ENCODE measurements around the gene ASTN2. TPM values are rescaled to one million over a fixed set of nuclear protein-coding genes. Genes with fewer than 3 reads are reported as not detected.

The ASTN2 gene
- total RNA-seq, 4 donors from 2014 or later: 4.0 to 7.0 (median 4.9) TPM

GRCh38 chr9:116703634-116704033 is 711.2 kb downstream of the ASTN2 start:
- ATAC-seq: no peak
- Histone ChIP-seq H3K9me3 (no peaks in the 10 kb centered on the region), H3K4me1 (peaks cover 0 to 29% (median 0%) of the 10 kb centered on the region in 3 donors), H3K36me3 (peaks cover 0 to 18% of the 10 kb centered on the region in 2 donors), H3K27ac (no peak overlapping the region), H3K4me3 (no peak overlapping the region), H3K27me3 (no peaks in the 10 kb centered on the region)
- WGBS, 2 donors (ENCODE audit: low coverage in 1 of 2): 100% methylated on average over 1 of the region's 3 CpGs
- TF ChIP-seq, protein P1, sequence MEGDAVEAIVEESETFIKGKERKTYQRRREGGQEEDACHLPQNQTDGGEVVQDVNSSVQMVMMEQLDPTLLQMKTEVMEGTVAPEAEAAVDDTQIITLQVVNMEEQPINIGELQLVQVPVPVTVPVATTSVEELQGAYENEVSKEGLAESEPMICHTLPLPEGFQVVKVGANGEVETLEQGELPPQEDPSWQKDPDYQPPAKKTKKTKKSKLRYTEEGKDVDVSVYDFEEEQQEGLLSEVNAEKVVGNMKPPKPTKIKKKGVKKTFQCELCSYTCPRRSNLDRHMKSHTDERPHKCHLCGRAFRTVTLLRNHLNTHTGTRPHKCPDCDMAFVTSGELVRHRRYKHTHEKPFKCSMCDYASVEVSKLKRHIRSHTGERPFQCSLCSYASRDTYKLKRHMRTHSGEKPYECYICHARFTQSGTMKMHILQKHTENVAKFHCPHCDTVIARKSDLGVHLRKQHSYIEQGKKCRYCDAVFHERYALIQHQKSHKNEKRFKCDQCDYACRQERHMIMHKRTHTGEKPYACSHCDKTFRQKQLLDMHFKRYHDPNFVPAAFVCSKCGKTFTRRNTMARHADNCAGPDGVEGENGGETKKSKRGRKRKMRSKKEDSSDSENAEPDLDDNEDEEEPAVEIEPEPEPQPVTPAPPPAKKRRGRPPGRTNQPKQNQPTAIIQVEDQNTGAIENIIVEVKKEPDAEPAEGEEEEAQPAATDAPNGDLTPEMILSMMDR (IDR thresholded peaks at IDR 0.05): no peak
- TF ChIP-seq POLR2A (IDR thresholded peaks at IDR 0.05) (no peak), POLR2AphosphoS5 (IDR thresholded peaks at IDR 0.05) (no peak), EP300 (IDR thresholded peaks at IDR 0.05) (no peak)

DNA sequence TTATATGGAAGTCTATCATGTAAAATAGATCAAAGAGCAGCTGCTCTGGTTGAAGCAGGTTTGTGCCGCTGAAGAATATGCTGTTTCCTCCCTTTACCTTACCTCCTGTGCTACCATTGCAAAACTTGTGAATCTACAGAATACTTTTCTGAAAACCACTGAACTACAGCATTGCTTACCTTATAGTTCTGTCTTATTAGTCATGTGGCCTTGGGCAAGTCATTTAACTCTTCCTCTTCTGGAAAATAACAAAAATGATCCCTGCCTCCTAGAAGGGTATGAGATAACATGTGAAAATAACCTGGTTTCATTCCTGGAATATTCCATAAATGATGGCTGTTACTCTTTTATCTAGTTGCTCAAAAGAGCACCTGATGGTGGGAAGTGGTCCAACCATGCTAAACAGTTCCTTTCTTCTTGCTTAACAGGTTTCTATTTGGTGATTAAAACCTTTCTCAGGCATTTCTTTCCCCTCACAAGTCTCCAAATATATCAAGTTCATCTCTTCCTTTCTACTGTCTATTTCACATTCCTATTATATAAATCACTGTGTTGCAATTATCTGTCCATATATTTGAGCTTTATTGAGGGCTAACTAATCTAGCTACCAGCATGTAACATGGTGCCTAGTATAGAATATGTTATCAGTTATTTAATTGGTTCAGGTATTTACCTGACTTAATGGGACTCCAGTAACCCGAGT is 712.8 kb downstream of the ASTN2 start:
- Histone ChIP-seq H3K9me3 (no peaks in the 10 kb centered on the region), H3K27ac (no peak overlapping the region), H3K4me1 (peaks cover 0 to 35% (median 0%) of the 10 kb centered on the region in 3 donors), H3K4me3 (no peak overlapping the region), H3K27me3 (no peaks in the 10 kb centered on the region), H3K36me3 (peaks cover 0 to 30% of the 10 kb centered on the region in 2 donors)
- TF ChIP-seq, protein P1 (IDR thresholded peaks at IDR 0.05): no peak
- TF ChIP-seq EP300 (IDR thresholded peaks at IDR 0.05) (no peak), POLR2AphosphoS5 (IDR thresholded peaks at IDR 0.05) (no peak), POLR2A (IDR thresholded peaks at IDR 0.05) (no peak)
- no peak for ATAC-seq
- 76 to 94% methylated on average over 2 of the region's 2 CpGs for WGBS, 2 donors (ENCODE audit: low coverage in 1 of 2)

DNA sequence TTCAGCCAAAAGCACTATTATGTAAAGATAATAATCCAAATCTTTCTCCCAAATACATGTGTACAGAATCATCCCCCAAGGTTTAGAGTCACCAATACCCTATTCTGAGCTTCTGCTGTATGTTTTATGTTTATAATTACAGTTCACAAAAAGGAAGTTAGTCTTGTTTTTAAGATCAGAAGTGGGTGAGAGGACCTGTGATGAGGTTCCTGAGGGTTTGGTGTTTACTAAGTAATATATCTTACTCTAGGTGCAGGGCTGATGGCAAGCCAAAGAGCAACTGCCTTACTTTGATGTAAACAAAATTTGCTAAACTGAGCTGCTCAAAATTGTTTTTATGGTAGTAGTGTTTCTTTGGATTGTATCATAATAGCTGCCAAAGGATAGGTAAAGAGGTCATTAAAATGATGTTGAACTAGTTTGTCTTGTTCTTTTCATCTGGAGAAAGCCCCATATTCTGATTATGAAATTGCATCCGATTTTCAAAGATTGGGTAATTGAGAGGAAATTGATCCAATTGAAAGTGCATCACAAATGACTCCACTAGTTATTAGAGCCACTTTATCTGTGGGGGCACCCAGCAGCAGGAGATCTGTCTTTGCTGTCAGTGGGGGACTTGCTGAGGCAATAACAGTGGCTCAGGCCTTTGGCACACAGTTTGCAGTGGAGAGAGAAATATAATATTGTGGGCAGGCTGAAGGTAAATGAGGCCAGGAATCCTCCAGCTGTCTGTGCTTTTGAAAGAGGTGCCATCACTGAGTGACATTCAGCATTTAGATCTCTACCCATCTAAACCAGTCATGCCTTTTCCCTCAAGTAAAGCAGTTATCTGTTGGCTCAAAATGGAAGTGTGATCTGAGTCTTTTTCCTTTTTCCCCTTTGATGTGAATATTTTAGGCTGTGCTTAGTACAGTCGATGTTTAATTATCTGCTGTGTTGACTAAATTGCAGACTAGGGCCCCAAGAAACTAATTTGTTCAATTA is 713.7 kb downstream of the ASTN2 start:
- Histone ChIP-seq H3K9me3 (no peaks in the 10 kb centered on the region), H3K27me3 (no peaks in the 10 kb centered on the region), H3K27ac (no peak overlapping the region), H3K4me1 (peaks cover 0 to 32% (median 0%) of the 10 kb centered on the region in 3 donors), H3K36me3 (peaks cover 0 to 30% of the 10 kb centered on the region in 2 donors), H3K4me3 (no peak overlapping the region)
- WGBS, 2 donors (ENCODE audit: low coverage in 1 of 2): 85 to 94% methylated on average over 1 to 2 of the region's 2 CpGs
- TF ChIP-seq, protein P1 (IDR thresholded peaks at IDR 0.05): no peak
- TF ChIP-seq POLR2A (IDR thresholded peaks at IDR 0.05) (no peak), EP300 (IDR thresholded peaks at IDR 0.05) (no peak), POLR2AphosphoS5 (IDR thresholded peaks at IDR 0.05) (no peak)
- ATAC-seq: no peak

DNA sequence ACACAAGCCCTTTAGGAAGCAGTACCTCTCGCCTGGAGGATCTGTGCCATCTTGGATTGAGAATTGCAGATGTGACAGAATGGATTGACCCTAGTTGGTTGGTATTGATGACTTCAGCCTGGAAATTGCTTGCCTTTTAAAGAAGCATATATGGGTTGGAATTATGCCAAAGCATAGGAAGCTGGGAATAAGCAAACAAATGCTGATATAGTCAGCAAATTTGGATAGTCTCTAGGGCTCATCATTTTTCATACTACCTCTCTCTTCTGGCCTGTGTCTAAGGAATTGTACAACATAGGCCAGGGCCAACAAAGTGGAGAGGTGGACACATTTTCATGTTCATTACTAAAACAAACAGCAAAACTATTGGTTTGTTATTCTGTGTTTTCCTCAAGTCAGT is 714.6 kb downstream of the ASTN2 start:
- Histone ChIP-seq H3K4me1 (peaks cover 0 to 32% (median 0%) of the 10 kb centered on the region in 3 donors), H3K36me3 (peaks cover 0 to 30% of the 10 kb centered on the region in 2 donors), H3K4me3 (no peak overlapping the region), H3K27ac (no peak overlapping the region), H3K9me3 (no peaks in the 10 kb centered on the region), H3K27me3 (no peaks in the 10 kb centered on the region)
- TF ChIP-seq POLR2A (IDR thresholded peaks at IDR 0.05) (no peak), POLR2AphosphoS5 (IDR thresholded peaks at IDR 0.05) (no peak), EP300 (IDR thresholded peaks at IDR 0.05) (no peak)
- TF ChIP-seq, protein P1 (IDR thresholded peaks at IDR 0.05): no peak
- ATAC-seq: no peak
- WGBS, 2 donors (ENCODE audit: low coverage in 1 of 2): 100% methylated on average over 1 of the region's 1 CpG
